Right cardiac atrium (tissue), 5 donors: ENCODE results near the gene APBB3. TPM values are rescaled to one million over a fixed set of nuclear protein-coding genes. Genes with fewer than 3 reads are reported as not detected.

Source experiments
- ATAC-seq, 2 donors: fragments of 200-7000 bp; cut with Tn5 transposase; one replicate each; pipeline versions ENCODE4 v1.8.0 to v1.9.1; 2020; ENCODE audit warnings: moderate library complexity in 2 of 2, mild to moderate bottlenecking in 1 of 2
- DNase-seq, 3 donors: peaks; one replicate each; pipeline ENCODE4 v3.0.0-alpha.2; 2020
- H3K27ac ChIP-seq: one replicate; pipeline ENCODE4 v1.5.1; 2013; ENCODE audit warnings: mild to moderate bottlenecking, low read length, control low read depth, moderate library complexity
- H3K27me3 ChIP-seq: one replicate; pipeline ENCODE4 v1.6.1; 2013; ENCODE audit not compliant: control insufficient read depth, insufficient read depth
- H3K4me1 ChIP-seq: one replicate; pipeline ENCODE4 v1.6.1; 2013; ENCODE audit warnings: low read length; ENCODE audit not compliant: control insufficient read depth, insufficient read depth
- H3K4me3 ChIP-seq: one replicate; pipeline ENCODE4 v1.5.1; 2013; ENCODE audit warnings: low read length, control low read depth
- H3K9me3 ChIP-seq: one replicate; pipeline ENCODE4 v1.6.1; 2013; ENCODE audit warnings: low read length; ENCODE audit not compliant: control insufficient read depth
- WGBS: extraction: QIAGEN DNeasy Blood & Tissue Kit; methylation state at CpG from one replicate; pipeline ENCODE4 v1.1.7; 2013; 5-methylcytosine and 5-hydroxymethylcytosine counted together
- intact Hi-C, 4 donors: fragments of 100-400 bp; cut with DNase I; formaldehyde crosslinking; loops; one replicate each; pipeline versions ENCODE4 v1.11.0 to v1.14.0; 2022 to 2023
- microRNA-seq, 2 donors: library from miRNA; unstranded; fragments of <30 nt; microRNA quantifications; one replicate each; pipeline ENCODE4 v1.2.0, GENCODE V29; 2020 to 2021
- polyA plus RNA-seq: library from polyadenylated mRNA; stranded (reverse); fragments of 200-250 nt; gene quantifications from one replicate; pipeline ENCODE4 v1.2.3, GENCODE V29; 2013
- total RNA-seq, 4 donors: library from RNA; stranded (reverse); fragmentation: NEBNext Ultra II Directional; extraction: Animal tissue kit (Norgen Biotek cat#: 25700); gene quantifications; one replicate each; pipeline ENCODE4 v1.2.1, GENCODE V29; 2021
- donor health status: healthy with polysubstance abuse.
- donor health status: DM: no; HTN: yes; CAD: no.
- donor health status: DM: no; HTN: no; CAD: no.
- donor health status: DM: no; HTN: yes; CAD: no; lungs with severe emphysema.
- donor health status: DM: yes; HTN: yes; CAD: no.

The APBB3 gene
- total and polyA plus RNA-seq, 5 donors: 13.2 to 19.2 (median 16.1) TPM

- intact Hi-C loops: loop anchor here in 1 of 4 donors (5.0 kb wide), 1 partner anchor 92 kb away; the partner anchor contains the start of gene TMCO6
- H3K27ac ChIP-seq: no peak overlapping the region
- no peak overlapping the region for H3K4me3 ChIP-seq
- WGBS: 98% methylated on average over 10 of the region's 10 CpGs
- no peaks in the 10 kb centered on the region for H3K27me3 ChIP-seq
- ATAC-seq (no peak), DNase-seq (no peak)
- H3K9me3 ChIP-seq: no peaks in the 10 kb centered on the region
- H3K4me1 ChIP-seq: peaks cover 21% of the 10 kb centered on the region
Observed at GRCh38 chr5:140545606-140546005, 18.8 kb downstream of the APBB3 start.

GRCh38 chr5:140544986-140545385 lies 19.4 kb downstream of the APBB3 start:
- Histone ChIP-seq H3K4me3 (no peak overlapping the region), H3K4me1 (peaks cover 21% of the 10 kb centered on the region), H3K9me3 (no peaks in the 10 kb centered on the region), H3K27ac (no peak overlapping the region), H3K27me3 (no peaks in the 10 kb centered on the region)
- no peak for ATAC-seq
- 97% methylated on average over 7 of the region's 7 CpGs for WGBS
- no peak for DNase-seq
- intact Hi-C loops: loop anchor here in 1 of 4 donors (5.0 kb wide), 1 partner anchor 92 kb away; the partner anchor contains the start of gene TMCO6

GRCh38 chr5:140542972-140543371 lies 21.4 kb downstream of the APBB3 start:
- intact Hi-C loops: no loop called here
- no peak overlapping the region for H3K4me3 ChIP-seq
- WGBS: 95% methylated on average over 5 of the region's 5 CpGs
- ATAC-seq: no peak
- no peaks in the 10 kb centered on the region for H3K27me3 ChIP-seq
- H3K27ac ChIP-seq: no peak overlapping the region
- DNase-seq: no peak
- H3K9me3 ChIP-seq: no peaks in the 10 kb centered on the region
- H3K4me1 ChIP-seq: peaks cover 6% of the 10 kb centered on the region

GRCh38 chr5:140540227-140540626 lies 24.2 kb downstream of the APBB3 start:
- H3K9me3 ChIP-seq: no peaks in the 10 kb centered on the region
- 93% methylated on average over 1 of the region's 1 CpG for WGBS
- ATAC-seq (no peak), DNase-seq (no peak)
- H3K27ac ChIP-seq: no peak overlapping the region
- intact Hi-C loops: no loop called here
- H3K4me3 ChIP-seq: no peak overlapping the region
- no peaks in the 10 kb centered on the region for H3K27me3 ChIP-seq
- no peaks in the 10 kb centered on the region for H3K4me1 ChIP-seq

GRCh38 chr5:140524003-140524402 lies 40.4 kb downstream of the APBB3 start:
- H3K9me3 ChIP-seq: no peaks in the 10 kb centered on the region
- H3K4me3 ChIP-seq: no peak overlapping the region
- no peaks in the 10 kb centered on the region for H3K27me3 ChIP-seq
- 88% methylated on average over 2 of the region's 2 CpGs for WGBS
- DNase-seq: no peak
- no peak for ATAC-seq
- intact Hi-C loops: no loop called here
- no peak overlapping the region for H3K27ac ChIP-seq
- H3K4me1 ChIP-seq: no peaks in the 10 kb centered on the region

GRCh38 chr5:140513124-140513523 lies 51.3 kb downstream of the APBB3 start:
- WGBS: 96% methylated on average over 2 of the region's 2 CpGs
- H3K4me3 ChIP-seq: no peak overlapping the region
- DNase-seq: no peak
- no peak for ATAC-seq
- no peaks in the 10 kb centered on the region for H3K4me1 ChIP-seq
- no peaks in the 10 kb centered on the region for H3K9me3 ChIP-seq
- intact Hi-C loops: no loop called here
- H3K27ac ChIP-seq: no peak overlapping the region
- no peaks in the 10 kb centered on the region for H3K27me3 ChIP-seq

- 60% methylated on average over 4 of the region's 4 CpGs for WGBS
- no peak for DNase-seq
- no peak overlapping the region for H3K27ac ChIP-seq
- no peak for ATAC-seq
- intact Hi-C loops: no loop called here
- no peaks in the 10 kb centered on the region for H3K9me3 ChIP-seq
- no peaks in the 10 kb centered on the region for H3K27me3 ChIP-seq
- no peak overlapping the region for H3K4me3 ChIP-seq
- no peaks in the 10 kb centered on the region for H3K4me1 ChIP-seq
Observed at GRCh38 chr5:140509898-140510297, 54.5 kb downstream of the APBB3 start.

Small RNAs within 50 kb of the gene (microRNA-seq; reads per million reads assigned to microRNA genes)
- 0 reads per million in 2 donors for gene MIR6831

Other genes starting within 250 kb of the APBB3 start
- gene HBEGF, start 218.0 kb downstream of the APBB3 start, total RNA-seq: 10 to 100 TPM; 17.6 to 26.8 (median 19.5) TPM
- gene HBEGF, start 218.0 kb downstream of the APBB3 start, polyA plus RNA-seq: 31.0 TPM
- gene SLC4A9, start 204.4 kb downstream of the APBB3 start, total RNA-seq: under 1 TPM in 2 of 4 donors, not detected in 2; 0.25 to 0.26 TPM
- 0.05 TPM for gene SLC4A9, start 204.4 kb downstream of the APBB3 start, polyA plus RNA-seq
- gene ANKHD1, start 162.8 kb downstream of the APBB3 start, total RNA-seq: 10 to 100 TPM; 59.8 to 69.1 (median 62.4) TPM
- gene ANKHD1, start 162.8 kb downstream of the APBB3 start, polyA plus RNA-seq: 36.1 TPM
- 10 to 100 TPM; 11.2 to 24.0 (median 13.2) TPM for gene EIF4EBP3, start 16.9 kb downstream of the APBB3 start, total RNA-seq
- gene EIF4EBP3, start 16.9 kb downstream of the APBB3 start, polyA plus RNA-seq: 24.6 TPM
- gene SRA1, start 7.1 kb downstream of the APBB3 start, total RNA-seq: 10 to 100 TPM; 25.9 to 32.7 (median 28.2) TPM
- gene SRA1, start 7.1 kb downstream of the APBB3 start, polyA plus RNA-seq: 31.1 TPM
- gene SLC35A4, start 230 bp upstream of the APBB3 start, total RNA-seq: 10 to 100 TPM; 58.2 to 77.3 (median 71.0) TPM
- gene SLC35A4, start 230 bp upstream of the APBB3 start, polyA plus RNA-seq: 44.6 TPM
- 10 to 100 TPM; 52.8 to 99.0 (median 68.0) TPM for gene CD14, start 68.6 kb upstream of the APBB3 start, total RNA-seq
- 25.1 TPM for gene CD14, start 68.6 kb upstream of the APBB3 start, polyA plus RNA-seq
- gene TMCO6, start 74.9 kb upstream of the APBB3 start, total RNA-seq: 1 to 10 TPM; 4.3 to 5.0 (median 4.8) TPM
- gene TMCO6, start 74.9 kb upstream of the APBB3 start, polyA plus RNA-seq: 4.6 TPM
- gene NDUFA2, start 83.0 kb upstream of the APBB3 start, total RNA-seq: 100 to 1,000 TPM in 3 of 4 donors, 10 to 100 TPM in 1; 96.8 to 130 (median 106) TPM
- 334 TPM for gene NDUFA2, start 83.0 kb upstream of the APBB3 start, polyA plus RNA-seq
- 10 to 100 TPM; 68.2 to 77.6 (median 69.9) TPM for gene IK, start 83.2 kb upstream of the APBB3 start, total RNA-seq
- 62.4 TPM for gene IK, start 83.2 kb upstream of the APBB3 start, polyA plus RNA-seq
- 10 to 100 TPM; 10.0 to 13.8 (median 12.5) TPM for gene WDR55, start 100.3 kb upstream of the APBB3 start, total RNA-seq
- gene WDR55, start 100.3 kb upstream of the APBB3 start, polyA plus RNA-seq: 11.2 TPM
- under 1 TPM in 3 of 4 donors, not detected in 1; 0.23 to 0.58 (median 0.41) TPM for gene DND1, start 109.0 kb upstream of the APBB3 start, total RNA-seq
- gene DND1, start 109.0 kb upstream of the APBB3 start, polyA plus RNA-seq: 0.54 TPM
- 10 to 100 TPM; 42.9 to 49.6 (median 45.7) TPM for gene HARS1, start 126.8 kb upstream of the APBB3 start, total RNA-seq
- 44.5 TPM for gene HARS1, start 126.8 kb upstream of the APBB3 start, polyA plus RNA-seq
- 10 to 100 TPM; 16.5 to 24.7 (median 21.6) TPM for gene HARS2, start 126.9 kb upstream of the APBB3 start, total RNA-seq
- gene HARS2, start 126.9 kb upstream of the APBB3 start, polyA plus RNA-seq: 17.0 TPM
- 10 to 100 TPM; 31.3 to 36.3 (median 33.7) TPM for gene ZMAT2, start 135.8 kb upstream of the APBB3 start, total RNA-seq
- gene ZMAT2, start 135.8 kb upstream of the APBB3 start, polyA plus RNA-seq: 52.2 TPM
- gene PCDHA1, start 221.5 kb upstream of the APBB3 start, total RNA-seq: not detected
- gene PCDHA1, start 221.5 kb upstream of the APBB3 start, polyA plus RNA-seq: not detected
- under 1 TPM in 1 of 4 donors, not detected in 3; 0.08 TPM for gene PCDHA2, start 230.3 kb upstream of the APBB3 start, total RNA-seq
- gene PCDHA2, start 230.3 kb upstream of the APBB3 start, polyA plus RNA-seq: not detected
- under 1 TPM; 0.20 to 0.40 (median 0.27) TPM for gene PCDHA3, start 236.5 kb upstream of the APBB3 start, total RNA-seq
- 0.07 TPM for gene PCDHA3, start 236.5 kb upstream of the APBB3 start, polyA plus RNA-seq
- gene PCDHA4, start 242.5 kb upstream of the APBB3 start, total RNA-seq: under 1 TPM in 3 of 4 donors, not detected in 1; 0.14 to 0.21 (median 0.14) TPM
- 0.02 TPM for gene PCDHA4, start 242.5 kb upstream of the APBB3 start, polyA plus RNA-seq